GM19035 (cell line): ENCODE results near the gene SLC15A1.
"Not testable (repeated sequence)": the region's sequence is repeated elsewhere in the genome, so short reads cannot be mapped to it uniquely, and the experiment has no call there.

Source experiments
- ATAC-seq: cut with Tn5 transposase; IDR thresholded peaks from one replicate; pipeline ENCODE4 v1.9.1; 2021; ENCODE audit not compliant: unreplicated experiment

The SLC15A1 gene

GRCh38 chr13:98754468-98754867 lies 2.0 kb upstream of the SLC15A1 start:
- ATAC-seq, result not testable (repeated sequence)

GRCh38 chr13:98751861-98752466 lies 508 bp downstream of the SLC15A1 start:
- ATAC-seq, result no peak

- ATAC-seq, result no peak
These were observed 1.1 kb downstream of the SLC15A1 start for GRCh38 chr13:98751367-98751782.

- no peak for ATAC-seq
These were observed 3.0 kb downstream of the SLC15A1 start for GRCh38 chr13:98749501-98749900.

- no peak for ATAC-seq
These were observed 5.5 kb downstream of the SLC15A1 start for GRCh38 chr13:98746968-98747367.

- ATAC-seq, result no peak
These were observed 9.1 kb downstream of the SLC15A1 start for GRCh38 chr13:98743377-98743776.

- ATAC-seq, result no peak
These were observed 9.5 kb downstream of the SLC15A1 start for GRCh38 chr13:98742961-98743360.

GRCh38 chr13:98741741-98742435 lies 10.6 kb downstream of the SLC15A1 start:
- ATAC-seq, result no peak

GRCh38 chr13:98740131-98740530 lies 12.3 kb downstream of the SLC15A1 start:
- no peak for ATAC-seq

GRCh38 chr13:98738993-98739392 lies 13.5 kb downstream of the SLC15A1 start:
- no peak for ATAC-seq

GRCh38 chr13:98738213-98738612 lies 14.3 kb downstream of the SLC15A1 start:
- ATAC-seq, result no peak

- no peak for ATAC-seq
These were observed 20.5 kb downstream of the SLC15A1 start for GRCh38 chr13:98731925-98732324.

- ATAC-seq, result no peak
These were observed 21.4 kb downstream of the SLC15A1 start for GRCh38 chr13:98731038-98731437.

GRCh38 chr13:98730441-98730840 lies 22.0 kb downstream of the SLC15A1 start:
- ATAC-seq, result no peak

- ATAC-seq, result no peak
These were observed 22.8 kb downstream of the SLC15A1 start for GRCh38 chr13:98729658-98730057.

GRCh38 chr13:98722958-98723357 lies 29.5 kb downstream of the SLC15A1 start:
- ATAC-seq, result no peak

- ATAC-seq, result no peak
These were observed 30.5 kb downstream of the SLC15A1 start for GRCh38 chr13:98721825-98722510.

GRCh38 chr13:98719527-98720250 lies 32.8 kb downstream of the SLC15A1 start:
- no peak for ATAC-seq

- ATAC-seq, result no peak
These were observed 34.6 kb downstream of the SLC15A1 start for GRCh38 chr13:98717891-98718290.

- no peak for ATAC-seq
These were observed 35.2 kb downstream of the SLC15A1 start for GRCh38 chr13:98717256-98717655.

GRCh38 chr13:98710521-98710920 lies 42.0 kb downstream of the SLC15A1 start:
- no peak for ATAC-seq
